Measurements from ENCODE around the gene CTSH.
"Not testable (repeated sequence)": the region's sequence is repeated elsewhere in the genome, so short reads cannot be mapped to it uniquely, and the experiment has no call there.

The CTSH gene

DNA sequence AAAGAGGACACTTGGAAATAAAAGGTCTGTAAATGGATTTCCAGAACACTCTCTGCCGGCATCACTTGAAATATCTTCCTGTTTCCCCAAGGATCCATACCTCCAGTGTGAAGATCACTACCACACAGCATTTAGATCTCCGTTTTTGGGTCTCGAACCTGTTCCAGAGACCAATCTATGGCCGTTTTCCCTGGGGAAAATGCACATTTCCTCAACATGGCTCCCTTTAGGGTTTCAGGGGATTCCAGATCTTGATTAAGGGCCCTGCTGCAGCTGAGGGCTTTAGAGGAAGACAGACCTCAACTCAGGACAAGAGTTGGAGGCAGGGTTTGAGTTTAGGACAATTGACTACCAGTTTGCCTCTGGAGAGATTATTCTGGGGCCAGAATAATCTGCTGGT, 2.1 kb downstream of the CTSH start:
- no peak for DNase-seq (ENCODE audit: low read depth in 2 of 2)

DNA sequence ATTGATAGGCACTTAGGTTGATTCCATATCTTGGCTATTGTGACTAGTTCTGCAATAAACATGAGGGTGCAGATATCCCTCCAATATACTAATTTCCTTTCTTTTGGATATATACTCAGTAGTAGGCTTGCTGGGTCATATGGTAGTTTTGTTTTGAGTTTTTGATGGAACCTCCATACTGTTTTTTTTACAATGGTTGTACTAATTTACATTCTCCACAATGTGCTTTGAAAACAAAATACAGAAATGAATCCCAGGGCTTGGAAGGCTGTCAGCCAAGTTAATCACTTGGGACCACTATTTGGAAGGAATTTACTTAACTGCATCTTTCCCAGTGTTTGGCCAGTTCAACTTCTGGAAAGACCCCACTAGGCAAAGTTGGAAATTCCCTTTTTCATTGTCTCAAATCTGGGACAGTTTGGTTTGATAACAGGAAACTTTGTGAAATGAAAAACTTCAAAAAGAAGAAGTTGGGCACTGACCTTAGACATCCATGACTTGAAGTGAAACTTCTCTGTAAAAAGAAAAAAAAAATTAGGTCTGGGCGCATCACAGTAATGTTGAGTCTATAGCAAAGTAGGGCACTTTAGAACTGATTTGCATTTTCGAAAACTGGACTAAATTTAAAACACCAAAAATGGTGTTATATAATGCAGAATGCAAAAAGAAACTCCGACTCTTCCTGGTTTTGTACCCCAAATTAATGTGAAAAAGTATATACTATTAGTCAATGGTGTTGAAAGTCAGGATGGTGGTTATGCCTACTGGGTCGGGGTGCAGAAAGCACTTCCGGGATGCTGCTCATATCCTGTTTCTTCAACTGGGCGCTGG, 6.0 kb downstream of the CTSH start:
- DNase-seq (ENCODE audit: low read depth in 2 of 2) = no peak

DNA sequence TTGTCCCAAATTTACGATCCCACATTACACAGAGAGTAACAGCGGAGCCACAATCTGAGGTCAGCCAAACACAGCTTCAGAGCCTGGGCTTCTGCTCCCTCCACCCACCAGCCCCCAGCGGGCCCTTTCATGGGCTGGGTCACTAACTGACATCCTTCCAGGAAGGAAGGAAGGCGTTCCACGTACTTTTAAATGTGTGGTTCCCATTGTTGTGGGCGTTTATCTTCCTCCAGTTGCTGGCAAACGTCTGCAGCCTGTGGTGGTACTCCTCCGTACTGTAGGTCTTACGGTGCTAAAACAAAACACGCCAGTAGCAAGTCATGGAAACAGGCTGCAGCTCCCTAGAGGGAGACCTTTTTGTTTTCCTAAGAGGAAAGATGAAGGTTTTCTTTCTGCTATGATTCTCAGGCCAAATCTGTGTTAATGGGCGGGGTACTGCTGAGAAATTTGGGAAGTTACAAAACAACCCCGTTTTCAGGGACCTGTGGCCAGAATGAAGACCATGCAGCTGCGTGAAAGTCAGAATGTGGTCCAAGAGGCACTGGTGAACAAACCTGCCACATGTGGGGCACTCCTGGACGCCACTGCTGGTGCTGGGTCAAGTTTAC, 7.6 kb downstream of the CTSH start:
- no peak for DNase-seq (ENCODE audit: low read depth in 2 of 2)

DNA sequence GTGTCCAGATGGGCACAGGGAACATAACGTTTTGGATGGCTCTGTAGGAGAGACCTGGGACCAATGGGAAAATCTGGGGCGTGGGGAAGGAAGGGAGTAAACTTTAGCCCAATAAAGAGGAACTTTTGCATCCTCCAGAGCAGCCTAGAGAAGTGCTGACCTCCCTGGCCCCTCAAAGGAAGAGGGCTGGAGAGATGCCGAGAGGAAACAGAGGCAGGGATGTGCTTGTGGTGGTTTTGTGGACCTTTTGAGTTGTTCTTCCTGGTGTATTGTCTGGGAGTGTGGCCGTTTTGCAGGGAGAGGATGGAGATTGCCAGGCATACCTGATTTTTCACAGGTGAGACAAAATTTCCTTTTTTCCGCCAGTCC, 10.2 kb downstream of the CTSH start:
- no peak for DNase-seq (ENCODE audit: low read depth in 2 of 2)

DNA sequence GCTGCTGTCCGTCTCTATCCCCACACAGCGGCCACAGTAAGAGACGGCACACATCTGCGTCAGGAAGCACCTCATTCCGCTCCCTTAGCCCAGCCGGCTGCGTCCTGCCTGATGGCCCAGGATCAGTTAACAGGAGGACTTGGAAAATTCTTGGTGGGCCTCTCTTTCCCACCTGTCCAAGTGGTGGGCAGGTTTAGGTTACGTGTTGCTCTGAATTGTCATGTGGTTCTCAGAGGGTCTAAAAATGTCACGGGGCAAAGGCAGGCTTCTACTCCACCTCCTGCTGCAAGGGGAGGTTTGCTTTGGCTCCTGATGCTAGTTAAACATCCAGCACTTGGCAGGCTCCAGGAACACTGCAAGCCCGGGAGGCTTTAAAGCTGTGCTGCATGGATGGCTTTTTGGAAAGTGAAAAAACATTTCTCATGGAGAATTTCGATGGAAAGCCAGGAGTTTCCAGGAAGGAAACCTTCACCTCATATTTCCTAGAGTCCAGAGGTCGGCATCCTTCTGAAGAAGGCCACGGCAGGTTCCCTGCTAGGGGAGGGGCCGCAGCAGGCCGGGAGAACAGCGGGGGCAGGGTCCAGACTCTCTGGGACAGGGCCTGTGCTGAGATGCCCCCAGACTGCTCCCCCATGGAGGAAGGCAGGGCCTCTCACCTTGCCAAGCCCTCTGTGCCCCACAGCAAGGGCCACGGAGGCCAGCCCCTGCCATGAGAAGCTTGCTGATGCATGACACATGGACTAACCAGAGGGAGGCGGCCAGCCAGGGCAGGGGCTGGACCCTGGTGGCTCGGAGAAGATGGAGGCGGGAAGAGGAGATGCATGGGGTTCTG, 10.8 kb downstream of the CTSH start:
- DNase-seq (ENCODE audit: low read depth in 2 of 2) = no peak

DNA sequence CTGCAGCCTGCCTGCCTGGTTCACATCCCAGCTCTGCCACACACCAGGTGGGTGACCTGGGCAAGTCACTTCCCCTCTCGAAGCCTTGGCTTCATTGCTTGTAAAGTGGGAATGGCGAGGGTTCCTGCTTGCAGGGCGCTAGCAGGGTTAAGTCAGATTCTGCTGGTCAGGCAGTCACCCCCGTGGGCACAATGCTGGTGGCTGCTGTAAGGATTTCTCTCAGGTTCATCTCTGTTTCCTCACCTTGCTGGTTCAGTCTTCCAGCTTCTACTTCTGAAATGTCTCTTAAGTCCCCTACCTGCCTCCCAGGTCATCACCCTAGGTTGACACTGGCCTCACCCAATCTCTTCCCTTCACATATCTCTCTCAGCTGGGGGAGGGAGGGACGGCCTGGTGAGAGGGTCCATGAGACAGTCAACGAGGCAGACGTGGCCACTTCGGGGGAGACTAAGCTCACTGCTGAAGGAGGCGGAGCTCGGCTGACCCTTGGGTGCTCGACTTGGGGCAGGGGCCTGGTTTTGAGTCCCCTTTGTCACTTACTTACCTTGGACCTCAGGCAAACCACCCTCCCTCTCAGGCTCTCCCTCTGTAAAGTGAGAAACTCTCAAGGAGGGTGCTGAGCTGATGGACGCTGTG, 11.5 kb downstream of the CTSH start:
- DNase-seq (ENCODE audit: low read depth in 2 of 2) = no peak

DNA sequence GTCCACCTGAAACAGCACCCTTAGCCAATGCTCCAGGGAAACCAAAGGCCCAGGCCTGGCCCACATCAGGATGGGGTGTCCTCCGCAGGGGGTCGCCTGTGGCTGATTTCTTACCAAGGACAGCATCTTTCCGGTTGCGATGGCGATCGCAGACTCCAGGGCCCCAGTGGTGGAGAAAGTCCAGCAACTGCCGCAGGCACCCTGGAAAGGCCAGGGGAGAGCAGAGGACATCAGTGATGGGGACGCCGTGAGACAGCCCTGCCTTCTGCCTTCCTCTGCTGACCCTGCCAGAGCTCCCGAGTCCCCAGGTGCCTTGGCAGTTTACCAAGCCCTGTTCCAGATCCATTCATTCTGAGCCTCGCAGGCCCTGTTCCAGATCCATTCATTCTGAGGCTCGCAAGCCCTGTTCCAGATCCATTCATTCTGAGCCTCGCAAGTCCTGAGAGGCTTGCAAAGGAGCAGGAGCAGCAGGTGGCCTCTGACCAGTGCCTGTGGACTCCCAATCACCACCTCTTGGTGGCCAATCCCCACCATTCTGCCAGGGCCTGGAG, 12.5 kb downstream of the CTSH start:
- no peak for DNase-seq (ENCODE audit: low read depth in 2 of 2)

DNA sequence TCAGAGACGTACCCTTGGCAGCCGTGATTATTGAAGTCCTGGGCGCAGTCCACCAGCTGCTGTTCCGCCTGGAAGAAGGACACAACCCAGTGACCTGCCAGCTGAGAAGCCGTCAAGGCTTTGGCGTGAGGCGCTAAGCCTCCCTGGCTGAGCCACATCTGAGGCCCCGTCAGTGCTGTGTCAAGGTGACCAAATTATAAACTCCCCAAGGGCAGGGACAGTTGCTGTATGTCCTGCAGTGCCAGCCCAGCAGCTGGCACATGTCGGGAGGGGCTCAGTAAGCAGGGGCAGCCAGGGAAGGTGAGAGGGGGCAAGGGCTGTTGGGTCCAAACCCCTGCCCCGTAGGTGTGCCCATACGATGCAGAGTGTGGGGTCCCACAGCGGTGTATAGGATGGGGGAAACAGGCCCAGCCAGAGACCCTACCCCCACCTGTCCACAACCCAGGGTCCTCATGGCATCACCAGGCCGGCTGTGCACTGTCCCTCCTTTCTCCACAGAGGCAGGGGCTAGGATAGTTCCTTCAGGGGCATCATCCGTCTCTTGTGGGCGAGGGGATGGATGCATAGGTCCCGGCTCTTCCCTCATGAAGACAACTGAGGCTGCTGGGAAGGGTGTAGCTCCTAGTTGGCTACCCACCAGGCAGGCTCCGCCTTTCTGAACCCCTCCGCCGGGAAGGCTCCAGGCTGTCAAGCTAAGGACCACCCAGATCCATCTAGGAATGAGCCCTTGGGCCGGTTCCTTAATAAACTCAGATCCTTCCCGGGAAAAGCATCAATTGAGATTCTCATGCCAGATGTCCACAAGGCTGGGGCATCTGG, 13.2 kb downstream of the CTSH start:
- DNase-seq (ENCODE audit: low read depth in 2 of 2) = no peak

DNA sequence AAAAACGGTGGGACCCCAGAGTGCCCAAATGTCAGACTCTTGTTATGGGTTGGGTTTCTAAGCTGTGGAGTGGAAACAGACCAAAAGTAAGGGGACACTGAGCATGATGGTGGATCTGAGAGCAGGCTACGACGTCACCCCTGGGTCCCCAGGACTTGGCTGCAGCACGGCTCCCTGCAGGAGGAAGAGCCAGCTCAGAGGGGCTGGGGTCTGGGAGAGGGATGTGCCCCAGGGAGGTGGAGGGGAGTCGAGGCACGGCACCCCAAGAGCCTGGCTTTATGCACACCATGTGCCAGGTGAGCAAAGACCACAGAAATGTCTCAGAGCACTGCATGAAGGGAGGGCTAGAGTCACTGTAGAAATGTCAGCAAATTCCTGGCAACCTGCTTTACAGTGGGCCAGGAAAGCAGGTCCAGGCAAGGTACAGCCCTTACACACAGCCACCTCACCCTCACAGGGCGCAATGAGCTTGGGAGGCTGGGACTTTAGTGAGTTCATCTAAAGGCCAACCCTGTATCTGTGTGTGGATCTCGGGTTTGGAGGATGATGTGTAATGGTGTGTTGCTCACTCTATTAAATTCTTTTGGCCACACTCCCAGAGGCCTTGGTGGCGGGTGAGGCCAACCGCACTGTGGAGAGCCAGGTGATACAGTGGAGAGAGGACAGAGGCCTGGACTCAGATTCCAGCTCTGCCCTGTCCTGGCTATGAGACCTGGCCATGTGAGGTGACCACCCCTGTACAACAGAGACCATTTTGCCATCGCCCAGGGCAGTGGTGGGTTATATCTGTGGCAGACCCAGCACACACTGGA, 14.1 kb downstream of the CTSH start:
- no peak for DNase-seq (ENCODE audit: low read depth in 2 of 2)

DNA sequence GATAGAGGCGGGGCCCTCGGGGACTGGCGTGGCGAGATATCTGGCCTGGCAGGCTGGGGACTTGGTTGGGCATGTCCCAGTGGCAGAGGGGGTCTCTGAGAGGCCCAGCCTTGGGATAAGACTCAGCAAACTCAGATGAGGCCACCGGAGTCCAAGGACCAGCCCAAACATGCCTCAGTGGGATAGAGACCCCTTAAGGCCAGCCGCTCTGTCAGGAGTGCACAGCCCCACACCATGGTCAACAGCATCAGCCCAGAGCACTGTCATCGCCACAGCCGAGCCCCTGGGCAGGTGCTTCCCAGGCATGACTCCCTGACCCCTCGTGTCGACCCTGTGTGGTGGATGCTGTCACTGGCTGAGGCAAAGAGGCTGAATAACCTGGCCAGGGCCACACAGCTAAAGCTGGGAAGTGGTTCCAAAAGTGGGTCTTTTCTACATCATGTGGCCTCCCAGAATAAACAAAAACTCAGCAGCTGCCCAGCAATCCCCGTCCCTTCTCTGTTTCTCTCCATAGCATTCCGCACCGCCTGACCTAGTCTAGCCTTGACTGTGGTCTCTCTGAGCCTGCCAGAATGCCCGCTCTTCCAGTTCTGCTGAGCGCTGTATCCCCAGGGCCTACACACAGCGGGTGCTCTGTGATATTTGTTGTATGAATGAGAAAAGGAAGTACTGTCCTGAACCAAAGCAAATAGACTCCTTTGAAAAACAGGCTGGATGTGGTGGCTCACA, 15.1 kb downstream of the CTSH start:
- DNase-seq (ENCODE audit: low read depth in 2 of 2) = no peak

DNA sequence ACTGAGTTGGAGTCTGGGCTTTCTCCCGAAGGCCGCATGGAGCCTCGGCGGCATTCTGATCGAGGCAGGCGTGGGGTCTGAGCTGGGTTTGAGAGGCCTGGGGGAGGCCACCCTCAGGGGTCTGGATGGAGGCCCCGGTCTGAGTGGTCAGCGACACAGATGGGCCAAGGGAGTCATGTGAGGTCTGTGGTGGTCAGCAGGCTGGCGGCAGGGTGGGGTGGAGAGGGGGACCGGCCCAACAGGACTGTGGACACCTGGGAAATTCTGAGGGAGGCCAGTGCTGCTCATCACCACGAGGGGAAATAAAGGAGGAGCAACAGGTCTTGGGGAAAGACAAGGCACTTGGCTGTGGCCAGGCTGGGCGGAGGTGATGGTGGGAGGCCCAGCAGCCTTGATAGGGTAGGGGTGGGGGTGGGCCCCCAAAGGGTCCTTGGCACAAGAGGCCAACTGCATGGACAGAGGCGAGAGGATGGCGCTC, 16.2 kb downstream of the CTSH start:
- no peak for DNase-seq (ENCODE audit: low read depth in 2 of 2)

DNA sequence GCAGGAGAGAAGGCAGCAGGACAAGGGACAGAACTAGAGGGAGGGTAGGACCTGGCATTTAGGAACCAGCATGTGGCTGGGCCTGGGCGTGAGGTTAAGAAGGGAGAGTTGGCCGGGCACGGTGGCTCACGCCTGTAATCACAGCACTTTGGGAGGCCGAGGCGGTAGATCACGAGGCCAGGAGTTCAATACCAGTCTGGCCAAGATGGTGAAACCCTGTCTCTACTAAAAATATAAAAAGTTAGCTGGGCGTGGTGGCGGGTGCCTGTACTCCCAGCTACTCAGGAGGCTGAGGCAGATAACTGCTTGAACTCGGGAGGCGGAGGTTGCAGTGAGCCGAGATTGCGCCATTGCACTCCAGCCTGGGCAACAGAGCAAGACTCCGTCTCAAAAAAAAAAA, 16.7 kb downstream of the CTSH start:
- not testable (repeated sequence) for DNase-seq (ENCODE audit: low read depth in 2 of 2)

DNA sequence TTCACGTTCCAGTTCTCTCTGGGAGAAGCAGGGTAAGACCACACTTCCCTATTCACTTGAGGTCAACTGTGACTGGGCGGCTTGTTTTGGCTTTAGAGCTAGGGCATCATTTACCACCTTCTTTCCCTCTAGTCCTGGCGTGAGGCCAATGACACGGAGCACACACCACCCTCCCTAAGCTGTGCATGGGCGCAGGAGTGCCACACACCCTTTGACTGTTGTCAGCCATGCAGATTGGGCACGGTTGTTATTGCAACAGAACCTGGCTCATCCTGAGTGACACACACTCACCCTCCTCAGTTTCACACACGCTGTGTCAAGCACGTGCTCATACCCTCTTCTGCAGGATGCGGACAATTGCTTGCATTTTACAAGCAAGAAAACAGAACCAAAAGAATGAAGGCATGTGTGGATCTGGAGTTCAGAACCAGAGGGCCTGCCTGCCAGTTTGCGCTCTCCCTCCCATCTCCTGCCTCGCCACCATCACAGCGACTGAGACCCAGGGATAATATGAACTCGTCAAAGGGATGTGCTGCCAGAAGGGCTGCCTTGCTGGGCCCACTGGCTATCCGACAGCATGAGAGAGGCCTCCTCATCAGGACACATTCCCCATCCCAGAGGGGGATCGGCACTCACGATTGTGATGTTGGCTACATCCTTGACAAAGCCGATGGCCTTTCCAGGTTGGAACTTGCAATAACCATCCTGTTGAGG, 17.6 kb downstream of the CTSH start:
- no peak for DNase-seq (ENCODE audit: low read depth in 2 of 2)

DNA sequence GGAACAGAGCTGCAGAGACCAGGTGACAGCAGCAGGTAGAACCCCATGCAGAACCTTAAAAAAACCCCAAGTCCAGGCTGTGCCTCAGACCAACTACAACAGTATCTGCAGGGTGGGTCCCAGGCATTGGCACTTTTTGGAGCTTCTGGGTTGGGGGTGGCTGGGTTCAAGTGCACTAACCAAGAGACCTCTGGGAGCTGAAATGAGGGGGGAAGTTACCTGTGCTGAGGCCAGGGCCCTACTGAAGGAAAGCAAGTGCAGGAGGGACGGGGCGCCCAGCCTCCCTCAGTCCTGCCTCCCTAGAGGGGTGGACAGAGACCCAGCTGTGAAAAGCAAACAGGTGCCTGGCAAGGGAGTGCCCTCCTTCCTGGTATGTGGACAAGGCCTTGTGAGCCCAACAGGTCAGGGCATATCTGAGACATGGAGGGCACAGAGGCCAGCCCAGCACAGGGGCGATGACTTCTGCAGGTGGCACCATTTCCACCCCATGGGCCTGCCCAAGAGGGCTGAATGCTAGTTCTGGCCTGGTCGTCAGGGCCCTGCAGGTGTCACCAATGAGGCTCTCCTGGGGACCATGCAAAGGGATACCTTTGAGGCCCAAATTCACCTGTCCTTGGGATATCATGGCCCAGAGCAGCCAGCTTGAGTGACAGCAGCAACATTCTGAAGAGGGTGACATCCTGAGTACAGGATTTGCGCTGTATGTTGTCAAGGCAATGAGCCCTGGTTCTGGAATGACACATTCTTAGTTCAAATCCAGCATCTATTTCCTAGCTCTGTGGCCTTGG, 18.7 kb downstream of the CTSH start:
- DNase-seq (ENCODE audit: low read depth in 2 of 2) = no peak

DNA sequence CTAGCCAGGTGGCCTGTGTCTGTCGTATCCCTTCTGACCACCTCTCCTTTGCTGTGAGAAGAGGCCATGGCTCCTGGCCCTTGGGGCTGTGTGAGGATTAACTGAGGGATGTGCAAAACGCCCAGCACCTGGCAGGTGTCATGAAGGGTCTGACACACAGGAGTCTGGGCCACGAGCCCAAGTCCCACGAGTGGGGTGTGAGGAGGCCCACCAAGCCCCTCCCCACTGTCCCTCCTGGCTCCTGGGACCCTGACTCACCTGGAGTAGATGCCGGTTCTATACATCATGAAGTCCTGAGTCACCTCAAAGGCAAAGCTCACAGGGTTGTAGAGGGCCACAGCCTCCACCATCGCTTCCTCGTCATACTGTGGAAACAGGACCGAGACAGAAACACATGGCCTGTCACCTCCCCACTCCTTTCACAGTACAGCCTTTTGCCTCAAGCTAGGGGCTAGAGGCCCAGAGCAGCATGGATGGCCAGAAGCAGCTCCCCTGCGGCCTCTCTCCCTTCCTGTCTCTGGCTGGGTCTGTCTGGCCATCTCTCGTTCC, 19.7 kb downstream of the CTSH start:
- DNase-seq (ENCODE audit: low read depth in 2 of 2) = no peak

DNA sequence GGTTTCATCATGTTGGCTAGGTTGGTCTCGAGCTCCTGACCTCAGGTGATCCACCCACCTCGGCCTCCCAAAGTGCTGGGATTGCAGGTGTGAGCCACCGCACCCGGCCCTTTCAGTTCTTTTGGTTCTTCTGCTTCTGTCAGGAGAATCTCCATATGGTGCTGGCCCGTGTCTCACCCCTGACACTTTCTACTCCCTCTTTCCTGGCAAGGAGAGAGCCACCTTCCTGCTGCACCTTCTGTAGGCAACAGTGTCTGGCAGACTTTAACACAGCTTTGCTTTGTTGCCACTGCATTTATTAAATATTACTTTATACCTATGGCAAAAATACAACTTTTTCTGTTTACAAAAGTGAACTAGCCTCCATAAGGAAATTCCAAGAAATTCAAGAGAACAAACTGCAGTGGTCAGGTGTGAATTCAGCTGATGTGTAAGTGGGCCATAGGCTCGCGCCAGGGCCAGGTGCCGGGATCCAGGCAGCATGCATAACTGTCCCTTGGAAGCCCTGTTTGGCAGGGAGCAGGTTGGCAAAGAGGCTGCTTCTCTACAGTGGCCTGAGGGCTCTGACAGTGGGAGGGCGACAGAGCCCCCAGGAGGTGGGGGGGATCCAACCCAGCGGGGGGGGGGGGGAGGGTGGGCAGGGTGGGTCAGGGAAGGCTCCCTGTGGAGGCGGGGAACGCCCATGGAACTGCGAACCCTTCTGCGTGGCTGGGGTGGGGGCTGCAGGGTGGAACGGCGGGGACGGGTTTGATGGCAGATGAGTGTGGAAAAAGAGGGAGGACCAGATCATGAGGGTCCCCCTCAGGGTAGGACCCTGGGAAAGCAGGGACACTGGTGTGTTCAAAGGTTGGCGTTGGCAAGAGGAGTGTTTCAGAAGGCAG, 21.1 kb downstream of the CTSH start:
- DNase-seq (ENCODE audit: low read depth in 2 of 2) = no peak

DNA sequence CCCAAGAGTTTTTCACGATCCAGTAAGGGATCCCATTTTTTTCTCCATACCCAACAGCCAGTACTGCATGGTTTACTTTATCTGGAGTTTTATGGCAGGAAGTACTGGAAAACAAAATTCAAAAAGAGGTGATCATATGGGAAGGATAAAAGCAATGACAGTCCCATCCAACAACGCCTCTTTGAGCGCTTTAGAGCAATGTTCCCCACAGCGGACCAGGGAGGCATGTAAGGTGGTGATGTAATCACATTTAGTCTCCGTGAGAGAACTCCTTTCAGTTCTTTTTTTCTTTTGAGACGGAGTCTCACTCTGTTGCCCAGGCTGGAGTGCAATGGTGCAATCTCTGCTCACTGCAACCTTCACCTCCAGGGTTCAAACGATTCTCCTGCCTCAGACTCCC, 21.8 kb downstream of the CTSH start:
- no peak for DNase-seq (ENCODE audit: low read depth in 2 of 2)

Measured in activated CD4-positive, alpha-beta T cell treated with anti-CD3 and anti-CD28 coated beads for 24 hours (primary cell).